ENCODE data around the gene HNRNPM.
"Not testable (repeated sequence)": the region's sequence is repeated elsewhere in the genome, so short reads cannot be mapped to it uniquely, and the experiment has no call there.

Gene HNRNPM

GRCh38 chr19:8421484-8422461, 23.0 kb upstream of the HNRNPM start:
- intact Hi-C loops (cut with DNase I) = no loop called here
- DNase-seq = no peak

GRCh38 chr19:8423817-8424223, 21.0 kb upstream of the HNRNPM start:
- intact Hi-C loops (cut with DNase I) = no loop called here

GRCh38 chr19:8425331-8425730, 19.4 kb upstream of the HNRNPM start:
- intact Hi-C loops (cut with DNase I); DNase-seq: not testable (repeated sequence)

More at GRCh38 chr19:8423817-8424223, 21.0 kb upstream of the HNRNPM start:
- DNase-seq = peak in 32 of 42 donors; percentile 14 to 83 (median 45)

- no peak for DNase-seq
- intact Hi-C loops (cut with DNase I) = no loop called here
These were observed 18.5 kb upstream of the HNRNPM start for GRCh38 chr19:8426283-8426682.

- no peak for DNase-seq
- intact Hi-C loops (cut with DNase I) = no loop called here
These were observed 15.7 kb upstream of the HNRNPM start for GRCh38 chr19:8429044-8429443.

- intact Hi-C loops (cut with DNase I) = no loop called here
These were observed 14.9 kb upstream of the HNRNPM start for GRCh38 chr19:8429826-8430225.

GRCh38 chr19:8430650-8431049, 14.1 kb upstream of the HNRNPM start:
- DNase-seq = no peak
- intact Hi-C loops (cut with DNase I) = no loop called here

More at GRCh38 chr19:8429826-8430225, 14.9 kb upstream of the HNRNPM start:
- no peak for DNase-seq

GRCh38 chr19:8438236-8438635, 6.5 kb upstream of the HNRNPM start:
- intact Hi-C loops (cut with DNase I) = no loop called here
- DNase-seq = no peak

- intact Hi-C loops (cut with DNase I) = no loop called here
- DNase-seq = no peak
These were observed 2.8 kb upstream of the HNRNPM start for GRCh38 chr19:8441725-8442544.

- DNase-seq; intact Hi-C loops (cut with DNase I): not testable (repeated sequence)
These were observed 567 bp upstream of the HNRNPM start for GRCh38 chr19:8444140-8444676.

- intact Hi-C loops (cut with DNase I) = loop anchor here (5.0 kb wide), 1 partner anchor 57 kb away; the partner anchor contains the start of gene PRAM1
- DNase-seq = peak in 38 of 42 donors; percentile 8 to 68 (median 40)
These were observed 770 bp downstream of the HNRNPM start for GRCh38 chr19:8445488-8446001.

GRCh38 chr19:8446061-8446709, 1.4 kb downstream of the HNRNPM start:
- intact Hi-C loops (cut with DNase I) = loop anchor here (5.0 kb wide), 1 partner anchor 56 kb away; the partner anchor contains the start of gene PRAM1
- DNase-seq = no peak

GRCh38 chr19:8449830-8450229, 5.1 kb downstream of the HNRNPM start:
- intact Hi-C loops (cut with DNase I) = loop anchor here (5.0 kb wide), 1 partner anchor 52 kb away; the partner anchor contains the start of gene PRAM1
- DNase-seq = no peak

- intact Hi-C loops (cut with DNase I) = no loop called here
- no peak for DNase-seq
These were observed 6.6 kb downstream of the HNRNPM start for GRCh38 chr19:8451377-8451776.

- intact Hi-C loops (cut with DNase I) = no loop called here
These were observed 7.1 kb downstream of the HNRNPM start for GRCh38 chr19:8451885-8452284.

GRCh38 chr19:8452446-8453123, 7.8 kb downstream of the HNRNPM start:
- intact Hi-C loops (cut with DNase I) = no loop called here
- no peak for DNase-seq

More at GRCh38 chr19:8451885-8452284, 7.1 kb downstream of the HNRNPM start:
- DNase-seq = no peak

- DNase-seq = no peak
- intact Hi-C loops (cut with DNase I) = no loop called here
These were observed 8.8 kb downstream of the HNRNPM start for GRCh38 chr19:8453616-8454015.

- intact Hi-C loops (cut with DNase I) = no loop called here
These were observed 9.4 kb downstream of the HNRNPM start for GRCh38 chr19:8454218-8454617.

More at GRCh38 chr19:8454218-8454617, 9.4 kb downstream of the HNRNPM start:
- no peak for DNase-seq

All from head of caudate nucleus (tissue), 42 donors.